ENCODE results near the gene ELP2. TPM values are rescaled to one million over a fixed set of nuclear protein-coding genes. Genes with fewer than 3 reads are reported as not detected.

The ELP2 gene
- total RNA-seq, 1 experiment from 2014 or later, result 137 TPM

- Histone ChIP-seq H2AFZ (ENCODE audit: low read length) (no peak overlapping the region), H2AK5ac (ENCODE audit: insufficient read length, low read length) (no peak overlapping the region), H3K18ac (ENCODE audit: insufficient read length, low read depth, low read length) (no peak overlapping the region), H2BK12ac (ENCODE audit: insufficient read length, low read depth, low read length) (no peak overlapping the region), H3K4me1 (ENCODE audit: insufficient read depth, low read length) (no peaks in the 10 kb centered on the region), H3K56ac (ENCODE audit: insufficient read length, low read depth, low read length) (no peak overlapping the region), H3K9me3 (ENCODE audit: control insufficient read depth, low read depth, low read length) (no peaks in the 10 kb centered on the region), H3K4ac (ENCODE audit: low read depth, low read length) (no peak overlapping the region), H3K14ac (ENCODE audit: insufficient read depth, low read length) (no peak overlapping the region), H2BK15ac (ENCODE audit: low read depth, low read length) (no peak overlapping the region), H2BK120ac (ENCODE audit: low read depth, low read length, poor library complexity, severe bottlenecking) (no peak overlapping the region), H3K4me2 (ENCODE audit: insufficient read depth, insufficient read length, low read length) (no peak overlapping the region), H3K23me2 (ENCODE audit: insufficient read length, low read depth, low read length, poor library complexity, severe bottlenecking) (no peaks in the 10 kb centered on the region), H3T11ph (ENCODE audit: low read length) (no peak overlapping the region), H2BK5ac (ENCODE audit: insufficient read length, low read length) (no peak overlapping the region), H4K91ac (ENCODE audit: insufficient read length, low read depth, low read length) (no peak overlapping the region), H2BK20ac (ENCODE audit: low read depth, low read length, poor library complexity, severe bottlenecking) (no peak overlapping the region), H3K23ac (ENCODE audit: insufficient read length, low read depth, low read length) (no peak overlapping the region), H4K20me1 (ENCODE audit: control insufficient read depth, insufficient read depth, insufficient read length) (no peaks in the 10 kb centered on the region), H3K27ac (ENCODE audit: insufficient read length, low read depth, low read length) (no peak overlapping the region), H3K79me2 (ENCODE audit: insufficient read depth, low read length) (no peaks in the 10 kb centered on the region), H3K79me1 (ENCODE audit: insufficient read depth, low read depth, low read length, poor library complexity, severe bottlenecking) (no peaks in the 10 kb centered on the region), H3K9ac (ENCODE audit: extremely low read depth, insufficient read length, low read length) (no peak overlapping the region), H4K8ac (replicated peaks; ENCODE audit: insufficient read length, low read depth, low read length) (no peak overlapping the region), H4K5ac (ENCODE audit: insufficient read length, low read depth, low read length) (no peak overlapping the region), H3K27me3 (ENCODE audit: insufficient read depth, low read length) (no peaks in the 10 kb centered on the region)
- Mint-ChIP-seq H3K27ac (no peak overlapping the region), H3K4me3 (no peak overlapping the region; a peak in 1 of 5 replicates), H3K36me3 (ENCODE audit: insufficient read depth in 1 of 3, low read depth in 3 of 3) (peaks cover 54 to 91% (median 90%) of the 10 kb centered on the region in 3 experiments), H3K4me1 (no peaks in the 10 kb centered on the region), H3K9me3 (no peaks in the 10 kb centered on the region), H3K27me3 (ENCODE audit: low read depth) (no peaks in the 10 kb centered on the region)
- TF ChIP-seq CTCF (conservative IDR thresholded peaks at IDR 0.05), result no peak
- DNase-seq, result no peak
- WGBS (ENCODE audit: extremely low coverage, insufficient read length, low lambda C conversion rate), result no CpG with 5 or more reads among the region's 5 CpGs
Measured at GRCh38 chr18:36149514-36150289, 20.0 kb downstream of the ELP2 start.
